Astrocyte (in vitro differentiated cells and primary cell): Measurements from ENCODE around the gene SSB.

Experiments used
- CTCF ChIP-seq: IDR thresholded peaks from 2 replicates; pipeline ENCODE4 v1.5.1; 2011; ENCODE audit warnings: low read depth, mild to moderate bottlenecking, inconsistent platforms, low read length, moderate library complexity; ENCODE audit not compliant: insufficient read depth
- EZH2 ChIP-seq: IDR thresholded peaks from 2 replicates; pipeline ENCODE4 v1.6.1; 2012; ENCODE audit warnings: mild to moderate bottlenecking, low read length, inconsistent platforms; ENCODE audit not compliant: insufficient read depth

GRCh38 chr2:169849710-169850109 is 51.0 kb downstream of the SSB start:
- TF ChIP-seq CTCF (no peak), EZH2 (no peak)
